HCT116 (cell line): ENCODE data around the gene TGFBR3. TPM values are rescaled to one million over a fixed set of nuclear protein-coding genes. Genes with fewer than 3 reads are reported as not detected.

Experiments used
- ATAC-seq: fragments of 200-7000 bp; cut with Tn5 transposase; 2 replicates; pipeline ENCODE4 v1.9.1; 2020; ENCODE audit warnings: mild to moderate bottlenecking, moderate library complexity
- BruUV-seq: library from RNA; stranded (reverse); fragments of 400-500 nt; replicated peaks from 2 replicates; lab custom pipeline; 2021; lab: Mats Ljungman, UMichigan
- CTCF ChIA-PET: fragments of 300-600 bp; sonication (Branson Sonifier 250); formaldehyde crosslinking; loops from one replicate; lab custom pipeline; 2021; ENCODE audit warnings: antibody characterized with exemption; lab: Charles Lee
- POLR2A ChIA-PET: fragments of 300-600, 350-600 bp; sonication (Branson Sonifier 250); formaldehyde crosslinking; loops from one replicate; lab custom pipeline; 2021; ENCODE audit warnings: antibody characterized with exemption; lab: Charles Lee
- RAD21 ChIA-PET, 2 experiments: fragments of 300-600 bp; sonication (Branson Sonifier 250); formaldehyde crosslinking; loops; one replicate each; lab custom pipeline; 2023; ENCODE audit warnings: low total read pairs in 2 of 2; ENCODE audit not compliant: uncharacterized antibody in 2 of 2, unreplicated experiment in 2 of 2, low non-redundant PET in 1 of 2; lab: Charles Lee
- DNase-seq: peaks from one replicate; pipeline ENCODE4 v3.0.0-alpha.2; 2010; ENCODE audit warnings: low read depth, low spot score
- H2AFZ ChIP-seq: fragments of 200-600 bp; shearing (Covaris generic), sonication (generic); 2 replicates; pipeline ENCODE4 v1.6.1; 2017; ENCODE audit warnings: low read depth, mixed run types, mixed read lengths, antibody characterized with exemption, low read length; ENCODE audit not compliant: poor library complexity, severe bottlenecking
- H3K27ac ChIP-seq: 2 replicates; pipeline ENCODE4 v1.5.1; 2012; ENCODE audit warnings: low read depth, low read length
- H3K27me3 ChIP-seq: fragments of 200-600 bp; sonication (generic); 2 replicates; pipeline ENCODE4 v1.6.1; 2016; ENCODE audit warnings: mixed run types, low read length, mixed read lengths; ENCODE audit not compliant: insufficient read depth
- H3K36me3 ChIP-seq, 2 experiments: fragments of 200-500 bp in 1 of 2; fragments of 200-600 bp in 1 of 2; sonication (Bioruptor generic) in 1 of 2; sonication (generic) in 1 of 2; 2 replicates each; pipeline versions ENCODE4 v1.5.1 to v1.6.1; 2014 to 2016; ENCODE audit warnings: low read length in 2 of 2, inconsistent platforms in 1 of 2, mixed read lengths in 1 of 2, mixed run types in 1 of 2; ENCODE audit not compliant: insufficient read depth in 2 of 2, control insufficient read depth in 1 of 2
- H3K4me1 ChIP-seq, 2 experiments: fragments of 200-600 bp in 1 of 2; sonication (generic) in 1 of 2; 2 replicates each; pipeline versions ENCODE4 v1.5.1 to v1.6.1; 2012 to 2017; ENCODE audit warnings: low read length in 2 of 2, inconsistent platforms in 1 of 2, mild to moderate bottlenecking in 1 of 2, mixed read lengths in 1 of 2, mixed run types in 1 of 2, moderate library complexity in 1 of 2; ENCODE audit not compliant: insufficient read depth in 2 of 2, control insufficient read depth in 1 of 2
- H3K4me2 ChIP-seq: fragments of 200-600 bp; sonication (generic); 2 replicates; pipeline ENCODE4 v1.6.1; 2017; ENCODE audit warnings: mixed run types, low read length, mixed read lengths
- H3K4me3 ChIP-seq, 2 experiments: fragments of 200-600 bp in 1 of 2; sonication (generic) in 1 of 2; replicated peaks in 1 of 2; 2 replicates each; pipeline ENCODE4 v1.5.1; 2011 to 2016; ENCODE audit warnings: low read length in 2 of 2, control low read depth in 1 of 2, low read depth in 1 of 2, mild to moderate bottlenecking in 1 of 2, mixed read lengths in 1 of 2, mixed run types in 1 of 2
- H3K79me2 ChIP-seq: fragments of 200-600 bp; sonication (generic); 2 replicates; pipeline ENCODE4 v1.6.1; 2017; ENCODE audit warnings: mild to moderate bottlenecking, mixed run types, low read length, moderate library complexity, mixed read lengths; ENCODE audit not compliant: insufficient read depth
- H3K9ac ChIP-seq: fragments of 200-600 bp; sonication (generic); 2 replicates; pipeline ENCODE4 v1.6.1; 2016; ENCODE audit warnings: low read length, mixed read lengths
- H3K9me2 ChIP-seq: fragments of 200-600 bp; sonication (generic), shearing (Covaris generic); 2 replicates; pipeline ENCODE4 v1.6.1; 2017; ENCODE audit warnings: mixed run types, mild to moderate bottlenecking, moderate library complexity; ENCODE audit not compliant: insufficient read depth
- H3K9me3 ChIP-seq, 2 experiments: fragments of 200-500 bp in 1 of 2; fragments of 200-600 bp in 1 of 2; sonication (Bioruptor generic) in 1 of 2; sonication (generic) in 1 of 2; 2 replicates each; pipeline ENCODE4 v1.6.1; 2014 to 2017; ENCODE audit warnings: low read length in 2 of 2, mixed read lengths in 2 of 2, inconsistent platforms in 1 of 2, low read depth in 1 of 2, mild to moderate bottlenecking in 1 of 2, mixed run types in 1 of 2, moderate library complexity in 1 of 2; ENCODE audit not compliant: control insufficient read depth in 1 of 2, insufficient read depth in 1 of 2
- H4K20me1 ChIP-seq: fragments of 200-600 bp; sonication (generic), shearing (Covaris generic); 2 replicates; pipeline ENCODE4 v1.6.1; 2017; ENCODE audit warnings: mixed run types, mild to moderate bottlenecking, moderate library complexity; ENCODE audit not compliant: insufficient read depth
- CEBPB ChIP-seq: IDR thresholded peaks from 2 replicates; pipeline ENCODE4 v1.6.1; 2012; ENCODE audit warnings: low read depth
- EGR1 ChIP-seq: IDR thresholded peaks from 2 replicates; pipeline ENCODE4 v1.6.1; 2012; ENCODE audit warnings: low read depth
- EZH2 ChIP-seq: fragments of 200-600 bp; sonication (generic); IDR thresholded peaks from 2 replicates; pipeline ENCODE4 v1.6.1; 2017; ENCODE audit warnings: antibody characterized with exemption, mixed run types
- JUND ChIP-seq: IDR thresholded peaks from 2 replicates; pipeline ENCODE4 v1.6.1; 2012
- POLR2AphosphoS5 ChIP-seq: IDR thresholded peaks from 2 replicates; pipeline ENCODE4 v1.6.1; 2011; ENCODE audit warnings: mild to moderate bottlenecking, low read depth, low read length, moderate library complexity
- RAD21 ChIP-seq: IDR thresholded peaks from 2 replicates; pipeline ENCODE4 v1.6.1; 2012; ENCODE audit warnings: low read depth, mild to moderate bottlenecking
- SP1 ChIP-seq: IDR thresholded peaks from 2 replicates; pipeline ENCODE4 v1.6.1; 2012; ENCODE audit warnings: low read depth
- TCF7L2 ChIP-seq: IDR thresholded peaks from 2 replicates; pipeline ENCODE4 v1.7.0; 2011; ENCODE audit warnings: borderline replicate concordance, inconsistent platforms; ENCODE audit not compliant: insufficient read depth, insufficient read length; ENCODE audit errors: extremely low read depth
- intact Hi-C: fragments of 100-400 bp; cut with micrococcal nuclease; formaldehyde crosslinking; loops from 2 replicates; pipeline ENCODE4 v1.10.0; 2022
- total RNA-seq: library from RNA; stranded (reverse); gene quantifications from one replicate; pipeline ENCODE4 v1.2.1, GENCODE V29; 2021; ENCODE audit not compliant: unreplicated experiment
- TF ChIP-seq, protein P1 (sequence below): IDR thresholded peaks from 2 replicates; pipeline ENCODE4 v1.6.1; 2012; ENCODE audit warnings: low read depth
- TF ChIP-seq, protein P2 (sequence below): IDR thresholded peaks from 2 replicates; pipeline ENCODE4 v1.6.1; 2011; ENCODE audit warnings: mild to moderate bottlenecking, low read length, moderate library complexity; ENCODE audit not compliant: insufficient replicate concordance; ENCODE audit errors: extremely low read depth

The TGFBR3 gene
- total RNA-seq, 1 experiment from 2014 or later = 7.1 TPM

DNA sequence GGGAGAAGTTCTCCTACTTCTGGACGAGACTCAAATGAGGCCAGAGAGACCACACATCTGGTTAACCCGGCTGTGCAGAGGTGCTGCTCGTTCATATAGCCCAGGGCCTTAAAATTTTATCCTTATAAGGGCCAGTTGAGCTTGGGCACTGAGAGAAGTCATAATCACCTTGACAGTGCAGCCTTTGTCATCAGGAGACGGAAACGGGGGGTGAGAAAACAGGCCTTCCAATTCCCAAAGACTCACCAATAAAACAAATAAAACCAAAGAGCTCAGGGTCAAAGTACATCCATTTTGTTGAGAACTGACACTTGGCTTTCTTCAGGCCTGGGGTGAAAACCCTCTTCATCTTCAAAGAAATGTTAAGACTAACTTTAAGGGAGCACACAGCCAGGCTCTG lies 167.1 kb downstream of the TGFBR3 start:
- H3K9ac ChIP-seq = no peak overlapping the region
- no peak overlapping the region for H3K27ac ChIP-seq
- no peaks in the 10 kb centered on the region for H3K27me3 ChIP-seq
- no peak for DNase-seq
- no peaks in the 10 kb centered on the region for H3K4me1 ChIP-seq
- H3K9me3 ChIP-seq = no peaks in the 10 kb centered on the region
- ChIA-PET CTCF (no interaction called here), RAD21 (no interaction called here), POLR2A (no interaction called here)
- no peak for ATAC-seq
- no peaks in the 10 kb centered on the region for H3K9me2 ChIP-seq
- H4K20me1 ChIP-seq = no peaks in the 10 kb centered on the region
- no peaks in the 10 kb centered on the region for H3K79me2 ChIP-seq
- TF ChIP-seq POLR2AphosphoS5 = no peak
- no peak for TF ChIP-seq SP1
- TF ChIP-seq, protein P1, sequence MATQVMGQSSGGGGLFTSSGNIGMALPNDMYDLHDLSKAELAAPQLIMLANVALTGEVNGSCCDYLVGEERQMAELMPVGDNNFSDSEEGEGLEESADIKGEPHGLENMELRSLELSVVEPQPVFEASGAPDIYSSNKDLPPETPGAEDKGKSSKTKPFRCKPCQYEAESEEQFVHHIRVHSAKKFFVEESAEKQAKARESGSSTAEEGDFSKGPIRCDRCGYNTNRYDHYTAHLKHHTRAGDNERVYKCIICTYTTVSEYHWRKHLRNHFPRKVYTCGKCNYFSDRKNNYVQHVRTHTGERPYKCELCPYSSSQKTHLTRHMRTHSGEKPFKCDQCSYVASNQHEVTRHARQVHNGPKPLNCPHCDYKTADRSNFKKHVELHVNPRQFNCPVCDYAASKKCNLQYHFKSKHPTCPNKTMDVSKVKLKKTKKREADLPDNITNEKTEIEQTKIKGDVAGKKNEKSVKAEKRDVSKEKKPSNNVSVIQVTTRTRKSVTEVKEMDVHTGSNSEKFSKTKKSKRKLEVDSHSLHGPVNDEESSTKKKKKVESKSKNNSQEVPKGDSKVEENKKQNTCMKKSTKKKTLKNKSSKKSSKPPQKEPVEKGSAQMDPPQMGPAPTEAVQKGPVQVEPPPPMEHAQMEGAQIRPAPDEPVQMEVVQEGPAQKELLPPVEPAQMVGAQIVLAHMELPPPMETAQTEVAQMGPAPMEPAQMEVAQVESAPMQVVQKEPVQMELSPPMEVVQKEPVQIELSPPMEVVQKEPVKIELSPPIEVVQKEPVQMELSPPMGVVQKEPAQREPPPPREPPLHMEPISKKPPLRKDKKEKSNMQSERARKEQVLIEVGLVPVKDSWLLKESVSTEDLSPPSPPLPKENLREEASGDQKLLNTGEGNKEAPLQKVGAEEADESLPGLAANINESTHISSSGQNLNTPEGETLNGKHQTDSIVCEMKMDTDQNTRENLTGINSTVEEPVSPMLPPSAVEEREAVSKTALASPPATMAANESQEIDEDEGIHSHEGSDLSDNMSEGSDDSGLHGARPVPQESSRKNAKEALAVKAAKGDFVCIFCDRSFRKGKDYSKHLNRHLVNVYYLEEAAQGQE = no peak
- TF ChIP-seq EGR1 = no peak
- TF ChIP-seq, protein P2, sequence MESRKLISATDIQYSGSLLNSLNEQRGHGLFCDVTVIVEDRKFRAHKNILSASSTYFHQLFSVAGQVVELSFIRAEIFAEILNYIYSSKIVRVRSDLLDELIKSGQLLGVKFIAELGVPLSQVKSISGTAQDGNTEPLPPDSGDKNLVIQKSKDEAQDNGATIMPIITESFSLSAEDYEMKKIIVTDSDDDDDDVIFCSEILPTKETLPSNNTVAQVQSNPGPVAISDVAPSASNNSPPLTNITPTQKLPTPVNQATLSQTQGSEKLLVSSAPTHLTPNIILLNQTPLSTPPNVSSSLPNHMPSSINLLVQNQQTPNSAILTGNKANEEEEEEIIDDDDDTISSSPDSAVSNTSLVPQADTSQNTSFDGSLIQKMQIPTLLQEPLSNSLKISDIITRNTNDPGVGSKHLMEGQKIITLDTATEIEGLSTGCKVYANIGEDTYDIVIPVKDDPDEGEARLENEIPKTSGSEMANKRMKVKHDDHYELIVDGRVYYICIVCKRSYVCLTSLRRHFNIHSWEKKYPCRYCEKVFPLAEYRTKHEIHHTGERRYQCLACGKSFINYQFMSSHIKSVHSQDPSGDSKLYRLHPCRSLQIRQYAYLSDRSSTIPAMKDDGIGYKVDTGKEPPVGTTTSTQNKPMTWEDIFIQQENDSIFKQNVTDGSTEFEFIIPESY = no peak
- TF ChIP-seq EZH2 = no peak
- TF ChIP-seq TCF7L2 = no peak
- TF ChIP-seq CEBPB = no peak
- no peak for TF ChIP-seq JUND
- no peak for TF ChIP-seq RAD21
- intact Hi-C loops = no loop called here
- no TSS peak for BruUV-seq
- H2AFZ ChIP-seq = no peak overlapping the region
- H3K4me2 ChIP-seq = no peak overlapping the region
- H3K4me3 ChIP-seq = no peak overlapping the region
- no peaks in the 10 kb centered on the region for H3K36me3 ChIP-seq
